Calu3 (cell line): ENCODE data around the gene TBC1D7. TPM values are rescaled to one million over a fixed set of nuclear protein-coding genes. Genes with fewer than 3 reads are reported as not detected.

Experiments
- BruUV-seq: library from RNA; stranded (reverse); fragments of 400-500 nt; replicated peaks from 2 replicates; lab custom pipeline; 2021; lab: Mats Ljungman, UMichigan
- CTCF ChIA-PET: fragments of 300-600 bp; sonication (Branson Sonifier 250); formaldehyde crosslinking; loops from one replicate; lab custom pipeline; 2022; ENCODE audit warnings: antibody characterized with exemption; lab: Charles Lee
- DNase-seq: peaks from one replicate; pipeline ENCODE4 v3.0.0; 2022
- H3K27ac Mint-ChIP-seq: one replicate; pipeline ENCODE4 v1.8.0; 2022; ENCODE audit warnings: mixed read lengths; ENCODE audit not compliant: unreplicated experiment
- H3K27me3 Mint-ChIP-seq: one replicate; pipeline ENCODE4 v1.8.0; 2022; ENCODE audit warnings: mixed read lengths; ENCODE audit not compliant: unreplicated experiment
- H3K36me3 Mint-ChIP-seq: one replicate; pipeline ENCODE4 v1.8.0; 2022; ENCODE audit warnings: mild to moderate bottlenecking, moderate library complexity, mixed read lengths; ENCODE audit not compliant: insufficient read depth, unreplicated experiment
- H3K4me1 Mint-ChIP-seq: one replicate; pipeline ENCODE4 v1.8.0; 2022; ENCODE audit warnings: mild to moderate bottlenecking, low read depth, mixed read lengths; ENCODE audit not compliant: unreplicated experiment
- H3K4me3 Mint-ChIP-seq: one replicate; pipeline ENCODE4 v1.8.0; 2022; ENCODE audit warnings: mild to moderate bottlenecking, low read depth, moderate library complexity, mixed read lengths; ENCODE audit not compliant: unreplicated experiment
- H3K9me3 Mint-ChIP-seq: one replicate; pipeline ENCODE4 v1.8.0; 2022; ENCODE audit warnings: low read depth, mixed read lengths; ENCODE audit not compliant: unreplicated experiment
- CTCF ChIP-seq: fragments of 200-600 bp; IDR thresholded peaks from one replicate; pipeline ENCODE4 v1.8.0; 2022; ENCODE audit warnings: antibody characterized with exemption; ENCODE audit not compliant: unreplicated experiment
- intact Hi-C: fragments of 100-400 bp; cut with micrococcal nuclease; formaldehyde crosslinking; loops from one replicate; pipeline ENCODE4 v1.10.0; 2022; ENCODE audit not compliant: unreplicated experiment
- total RNA-seq: library from RNA; stranded (reverse); gene quantifications from 2 replicates; pipeline ENCODE4 v1.2.3, GENCODE V29; 2022

The TBC1D7 gene
- total RNA-seq, 1 experiment from 2014 or later, result 13.2 TPM

- no peaks in the 10 kb centered on the region for H3K36me3 Mint-ChIP-seq
- CTCF ChIA-PET, result no interaction called here
- peaks cover 7% of the 10 kb centered on the region for H3K4me1 Mint-ChIP-seq
Measured at GRCh38 chr6:13259393-13259792, 68.9 kb downstream of the TBC1D7 start.

GRCh38 chr6:13256266-13257001 lies 71.9 kb downstream of the TBC1D7 start:
- H3K4me1 Mint-ChIP-seq, result peaks cover 7% of the 10 kb centered on the region
- peaks cover 3% of the 10 kb centered on the region for H3K9me3 Mint-ChIP-seq
- TF ChIP-seq CTCF, result no peak
- DNase-seq, result no peak
- intact Hi-C loops, result no loop called here
- CTCF ChIA-PET, result no interaction called here
- H3K27ac Mint-ChIP-seq, result no peak overlapping the region
- no peaks in the 10 kb centered on the region for H3K27me3 Mint-ChIP-seq
- BruUV-seq, result no TSS peak
- no peaks in the 10 kb centered on the region for H3K36me3 Mint-ChIP-seq
- no peak overlapping the region for H3K4me3 Mint-ChIP-seq

More at GRCh38 chr6:13259393-13259792, 68.9 kb downstream of the TBC1D7 start:
- no TSS peak for BruUV-seq
- no peak overlapping the region for H3K27ac Mint-ChIP-seq
- intact Hi-C loops, result no loop called here
- no peak for DNase-seq
- H3K27me3 Mint-ChIP-seq, result peaks cover 9% of the 10 kb centered on the region
- peaks cover 3% of the 10 kb centered on the region for H3K9me3 Mint-ChIP-seq
- H3K4me3 Mint-ChIP-seq, result no peak overlapping the region
- TF ChIP-seq CTCF, result no peak

Other genes with a start within 250 kb of the TBC1D7 start
- 8.7 and 9.5 TPM in 2 replicates for gene GFOD1, start 159.1 kb upstream of the TBC1D7 start, total RNA-seq
- gene SIRT5, start 246.1 kb upstream of the TBC1D7 start, total RNA-seq, result 13.5 and 15.1 TPM in 2 replicates